HuH-7 (cell line): ENCODE results near the gene NT5C2.
"Not testable (repeated sequence)": the region's sequence is repeated elsewhere in the genome, so short reads cannot be mapped to it uniquely, and the experiment has no call there.

ENCODE experiments used
- DNase-seq: peaks from one replicate; pipeline ENCODE4 v3.0.0; 2011; ENCODE audit warnings: low spot score

Gene NT5C2

GRCh38 chr10:103193107-103193819 lies at the start of gene NT5C2:
TSS of gene NT5C2 (minus strand) at chr10:103193272. CDS start at chr10:103174958, 18,314 bp downstream.
- peak; percentile 53 for DNase-seq

GRCh38 chr10:103241262-103242011 lies 48.4 kb upstream of the NT5C2 start:
- no peak for DNase-seq

DNA sequence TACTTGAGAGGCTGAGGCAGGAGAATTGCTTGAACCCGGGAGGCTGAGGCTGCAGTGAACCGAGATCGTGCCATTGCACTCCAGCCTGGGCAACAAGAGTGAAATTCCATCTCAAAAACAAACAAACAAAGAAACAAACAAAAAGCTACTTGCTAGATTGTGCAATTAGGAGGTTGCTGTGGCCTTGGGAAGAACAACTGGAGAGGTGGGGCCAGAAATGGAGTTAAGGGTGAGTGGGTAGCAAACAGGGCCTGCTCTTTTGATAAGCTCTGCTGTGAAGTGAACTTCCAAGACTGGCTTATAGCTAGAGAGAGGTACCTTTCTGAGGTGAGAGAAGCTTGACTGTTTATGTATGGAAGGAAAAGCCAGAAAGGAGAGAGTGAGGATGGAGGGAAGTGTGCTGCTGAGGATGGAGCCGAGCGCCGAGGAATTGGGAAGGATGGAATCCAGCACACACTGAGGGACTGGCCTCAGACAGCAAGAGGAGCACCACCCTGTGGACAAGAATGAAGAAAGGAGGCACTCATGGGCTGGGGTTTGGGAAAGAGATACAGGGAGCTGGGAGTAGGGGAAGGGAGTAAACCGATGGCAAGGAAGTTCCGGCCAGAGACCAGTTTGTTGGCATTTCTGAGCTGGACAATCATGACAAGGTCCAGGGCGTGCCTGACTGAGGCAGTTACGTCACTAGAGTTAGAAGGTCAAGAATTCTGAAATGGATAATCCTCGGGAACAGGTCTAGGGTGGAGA lies 45.6 kb upstream of the NT5C2 start:
- peak; percentile 50 for DNase-seq

DNA sequence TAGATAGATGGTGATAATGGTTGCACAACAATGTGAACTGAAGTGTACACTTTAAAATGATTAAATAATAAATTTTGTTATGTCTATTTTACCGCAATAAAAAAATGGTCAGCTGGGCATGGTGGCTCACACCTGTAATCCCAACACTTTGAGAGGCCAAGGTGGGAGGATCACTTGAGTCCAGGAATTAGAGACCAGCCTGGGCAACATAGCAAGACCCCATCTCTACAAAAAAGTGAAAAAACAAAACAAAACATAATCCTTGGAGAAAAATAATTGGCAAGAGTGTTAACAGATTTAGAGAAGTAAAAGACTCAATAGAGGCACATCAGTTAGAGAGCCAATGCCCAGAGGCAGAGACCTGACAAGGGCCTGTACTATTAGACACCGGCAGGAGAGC lies 42.7 kb upstream of the NT5C2 start:
- DNase-seq: no peak

GRCh38 chr10:103232772-103233488 lies 39.9 kb upstream of the NT5C2 start:
- DNase-seq: no peak

GRCh38 chr10:103232131-103232673 lies 39.1 kb upstream of the NT5C2 start:
- DNase-seq: no peak

DNA sequence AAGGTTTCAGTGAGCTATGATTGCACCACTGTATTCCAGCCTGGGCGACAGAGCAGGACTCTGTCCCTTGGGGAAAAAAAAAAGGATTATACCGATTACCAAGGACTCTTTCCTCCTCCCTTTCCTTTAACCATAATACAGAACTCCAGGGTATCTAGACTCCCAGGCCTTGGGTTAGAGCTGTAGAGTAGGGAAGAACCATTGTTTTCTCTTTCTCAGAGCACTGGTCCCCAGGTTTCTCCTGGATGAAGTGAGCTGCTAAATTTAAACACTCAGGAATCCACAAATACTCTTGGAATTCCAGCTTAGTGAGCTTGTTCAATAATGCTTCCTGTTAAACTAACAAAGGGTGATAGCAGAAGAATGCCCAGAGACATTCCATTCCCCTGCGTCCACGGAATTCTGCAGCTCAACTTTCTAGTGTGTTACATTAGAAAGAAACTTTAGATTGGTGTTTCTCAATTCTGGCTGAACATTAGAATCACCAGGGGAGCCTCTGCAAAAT lies 38.0 kb upstream of the NT5C2 start:
- peak; percentile 33 for DNase-seq

- no peak for DNase-seq
Measured at GRCh38 chr10:103227416-103227815, 34.3 kb upstream of the NT5C2 start.

DNA sequence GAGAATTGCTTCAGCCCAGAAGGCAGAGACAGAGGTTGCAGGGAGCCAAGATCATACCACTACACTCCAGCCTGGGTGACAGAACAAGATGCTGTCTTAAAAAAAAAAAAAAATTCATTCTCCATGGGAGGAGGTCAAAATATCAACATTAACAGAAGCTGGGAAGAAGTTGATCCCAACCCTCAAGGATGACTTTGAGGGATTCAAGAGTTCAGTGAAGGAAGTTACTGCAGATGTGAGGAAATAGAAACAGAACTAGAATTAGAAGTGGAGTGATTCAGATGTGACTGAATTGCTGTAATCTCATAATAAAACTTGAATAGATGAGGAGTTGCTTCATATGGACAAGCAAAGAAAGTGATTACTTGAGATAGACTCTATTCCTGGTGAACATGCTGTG lies 32.9 kb upstream of the NT5C2 start:
- no peak for DNase-seq

DNA sequence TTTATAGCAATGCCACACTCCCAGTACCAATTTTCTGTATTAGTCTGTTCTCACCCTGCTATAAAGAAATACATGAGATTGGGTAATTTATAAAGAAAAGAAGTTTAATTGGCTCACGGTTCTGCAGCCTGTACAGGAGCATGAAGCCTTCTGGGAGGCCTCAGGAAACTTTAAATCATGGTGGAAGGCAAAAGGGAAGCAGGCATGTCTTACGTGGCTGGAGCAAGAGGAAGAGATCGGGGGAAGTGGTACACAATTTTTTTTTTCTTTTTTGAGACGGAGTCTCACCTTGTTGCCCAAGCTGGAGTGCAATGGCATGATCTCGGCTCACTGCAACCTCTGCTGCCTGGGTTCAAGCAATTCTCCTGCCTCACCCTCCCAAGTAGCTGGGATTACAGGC lies 31.6 kb upstream of the NT5C2 start:
- DNase-seq: not testable (repeated sequence)

GRCh38 chr10:103224133-103224532 lies 31.1 kb upstream of the NT5C2 start:
- DNase-seq: no peak

GRCh38 chr10:103216362-103216761 lies 23.3 kb upstream of the NT5C2 start:
- DNase-seq: not testable (repeated sequence)

DNA sequence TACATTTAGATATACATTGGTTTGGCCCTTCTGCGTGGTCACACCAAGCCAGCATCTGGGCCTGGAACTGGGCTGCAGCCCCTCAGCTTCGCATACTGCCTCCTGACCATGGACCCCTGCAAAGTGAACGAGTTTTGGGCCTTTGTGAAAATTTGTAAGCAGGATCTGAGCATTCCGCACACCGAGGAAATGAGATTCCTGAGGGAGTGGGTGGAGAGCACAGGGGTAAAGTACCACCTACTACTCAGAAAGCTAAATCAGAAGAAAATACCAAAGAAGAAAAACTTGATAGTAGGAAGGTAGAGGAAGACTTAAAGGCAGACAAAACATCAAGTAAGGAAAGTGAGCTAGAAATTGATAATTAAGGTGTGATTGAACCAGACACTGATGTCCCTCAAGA lies 22.5 kb upstream of the NT5C2 start:
- no peak for DNase-seq

GRCh38 chr10:103210262-103210661 lies 17.2 kb upstream of the NT5C2 start:
- not testable (repeated sequence) for DNase-seq

- DNase-seq: not testable (repeated sequence)
Measured at GRCh38 chr10:103207643-103208042, 14.6 kb upstream of the NT5C2 start.

- no peak for DNase-seq
Measured at GRCh38 chr10:103207141-103207540, 14.1 kb upstream of the NT5C2 start.

DNA sequence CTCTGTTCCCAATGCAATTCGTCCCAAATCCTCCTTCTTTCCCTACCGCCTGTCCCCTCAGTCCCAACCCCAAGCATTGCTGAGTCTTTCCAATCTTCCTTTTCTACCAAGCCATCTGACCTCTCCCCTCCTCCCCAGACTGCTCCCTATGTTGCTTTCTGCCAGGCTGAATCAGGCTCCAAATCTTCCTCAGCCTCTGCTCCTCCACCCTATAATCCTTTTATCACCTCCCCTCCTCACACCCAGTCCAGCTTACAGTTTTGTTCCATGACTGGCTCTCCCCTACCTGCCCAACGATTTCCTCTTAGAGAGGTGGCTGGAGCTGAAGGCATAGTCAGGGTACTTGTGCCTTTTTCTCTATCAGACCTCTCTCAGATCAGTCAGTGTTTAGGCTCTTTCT lies 13.6 kb upstream of the NT5C2 start:
- DNase-seq: not testable (repeated sequence)

DNA sequence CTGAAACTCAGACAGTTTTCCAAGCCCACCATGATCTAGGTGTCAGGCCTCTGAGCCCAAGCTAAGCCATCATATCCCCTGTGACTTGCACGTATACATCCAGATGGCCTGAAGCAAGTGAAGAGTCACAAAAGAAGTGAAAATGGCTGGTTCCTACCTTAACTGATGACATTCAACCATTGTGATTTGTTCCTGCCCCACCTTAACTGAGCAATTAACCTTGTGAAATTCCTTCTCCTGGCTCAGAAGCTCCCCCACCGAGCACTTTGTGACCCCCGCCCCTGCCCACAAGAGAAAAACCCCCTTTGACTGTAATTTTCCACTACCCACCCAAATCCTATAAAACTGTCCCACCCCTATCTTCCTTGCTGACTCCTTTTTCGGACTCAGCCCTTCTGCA lies 12.3 kb upstream of the NT5C2 start:
- not testable (repeated sequence) for DNase-seq

GRCh38 chr10:103204353-103205255 lies 11.5 kb upstream of the NT5C2 start:
- peak; percentile 28 for DNase-seq

DNA sequence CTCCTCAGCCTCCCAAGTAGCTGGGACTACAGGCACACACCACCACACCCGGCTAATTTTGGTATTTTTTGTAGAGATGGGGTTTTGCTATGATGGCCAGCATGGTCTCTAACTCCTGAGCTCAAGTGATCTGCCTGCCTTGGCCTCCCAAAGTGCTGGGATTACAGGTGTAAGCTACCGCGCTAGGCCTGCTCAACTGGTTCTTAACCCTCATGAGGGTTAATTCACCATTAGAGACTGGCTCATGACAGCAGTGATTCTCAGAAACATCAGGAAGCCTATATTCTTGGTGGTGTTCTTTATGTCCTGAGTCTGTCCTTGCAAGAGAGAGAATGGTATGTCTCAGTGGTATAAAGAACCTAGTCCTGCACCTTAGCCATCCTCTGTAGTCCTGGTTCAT lies 10.4 kb upstream of the NT5C2 start:
- no peak for DNase-seq

DNA sequence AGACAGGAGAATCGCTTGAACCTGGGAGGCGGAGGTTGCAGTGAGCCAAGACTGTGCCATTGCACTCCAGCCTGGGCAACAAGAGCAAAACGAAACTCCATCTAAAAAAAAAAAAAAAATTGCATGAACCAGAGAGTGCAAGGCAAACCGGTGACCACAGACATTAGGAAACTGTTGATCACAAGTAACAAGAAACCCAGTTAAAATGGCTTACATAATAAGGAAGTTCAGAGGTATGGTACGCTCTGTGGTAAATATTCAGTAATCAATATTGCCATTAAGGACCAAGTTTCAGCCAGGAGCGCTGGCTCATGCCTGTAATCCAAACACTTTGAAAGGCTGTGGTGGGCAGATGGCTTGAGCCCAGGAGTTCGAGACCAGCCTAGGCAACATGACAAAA lies 9.2 kb upstream of the NT5C2 start:
- DNase-seq: no peak
